HEK293T (cell line): ENCODE measurements around the gene LYRM1.

Experiments used
- ARNT ChIP-seq: fragments of 450-650 bp; IDR thresholded peaks from 2 replicates; pipeline ENCODE4 v1.6.1; 2017; ENCODE audit warnings: mild to moderate bottlenecking
- BHLHE40 ChIP-seq: fragments of 450-650 bp; IDR thresholded peaks from 2 replicates; pipeline ENCODE4 v1.6.1; 2016; ENCODE audit warnings: mild to moderate bottlenecking, moderate library complexity, borderline replicate concordance
- CTBP1 ChIP-seq: fragments of 450-650 bp; IDR thresholded peaks from 2 replicates; pipeline ENCODE4 v1.6.1; 2016; ENCODE audit warnings: borderline replicate concordance
- ELF4 ChIP-seq: fragments of 450-650 bp; IDR thresholded peaks from 2 replicates; pipeline ENCODE4 v1.6.1; 2017; ENCODE audit warnings: antibody characterized with exemption
- FOXA1 ChIP-seq: fragments of 450-650 bp; IDR thresholded peaks from 2 replicates; pipeline ENCODE4 v1.6.1; 2016; ENCODE audit warnings: mild to moderate bottlenecking
- FOXM1 ChIP-seq: fragments of 450-650 bp; IDR thresholded peaks from 2 replicates; pipeline ENCODE4 v1.6.1; 2017; ENCODE audit warnings: mild to moderate bottlenecking, borderline replicate concordance
- HDGF ChIP-seq: fragments of 450-650 bp; IDR thresholded peaks from 2 replicates; pipeline ENCODE4 v1.6.1; 2017; ENCODE audit warnings: antibody characterized with exemption, borderline replicate concordance
- LEF1 ChIP-seq: fragments of 450-650 bp; IDR thresholded peaks from 2 replicates; pipeline ENCODE4 v1.6.1; 2017; ENCODE audit warnings: mild to moderate bottlenecking, borderline replicate concordance
- NFRKB ChIP-seq: fragments of 450-650 bp; IDR thresholded peaks from 2 replicates; pipeline ENCODE4 v1.6.1; 2016; ENCODE audit warnings: mild to moderate bottlenecking, moderate library complexity
- PKNOX1 ChIP-seq: fragments of 450-650 bp; IDR thresholded peaks from 2 replicates; pipeline ENCODE4 v1.6.1; 2016
- SP1 ChIP-seq: fragments of 450-650 bp; IDR thresholded peaks from 2 replicates; pipeline ENCODE4 v1.6.1; 2017
- SUZ12 ChIP-seq: fragments of 450-650 bp; IDR thresholded peaks from 2 replicates; pipeline ENCODE4 v1.6.1; 2016; ENCODE audit warnings: mild to moderate bottlenecking
- TARDBP ChIP-seq: fragments of 450-650 bp; IDR thresholded peaks from 2 replicates; pipeline ENCODE4 v1.6.1; 2016
- ZNF384 ChIP-seq: fragments of 450-650 bp; IDR thresholded peaks from 2 replicates; pipeline ENCODE4 v1.6.1; 2016

GRCh38 chr16:20940871-20941635, 40.5 kb downstream of the LYRM1 start:
- TF ChIP-seq CTBP1 = no peak
- TF ChIP-seq FOXM1 = no peak
- TF ChIP-seq SP1 = no peak
- no peak for TF ChIP-seq ELF4
- no peak for TF ChIP-seq NFRKB
- TF ChIP-seq HDGF = no peak
- no peak for TF ChIP-seq TARDBP
- no peak for TF ChIP-seq ZNF384
- no peak for TF ChIP-seq FOXA1
- TF ChIP-seq SUZ12 = no peak
- TF ChIP-seq ARNT = no peak
- no peak for TF ChIP-seq BHLHE40
- no peak for TF ChIP-seq PKNOX1
- TF ChIP-seq LEF1 = no peak
